ENCODE results near the gene MYO7A. TPM values are rescaled to one million over a fixed set of nuclear protein-coding genes. Genes with fewer than 3 reads are reported as not detected.

MYO7A gene
- total RNA-seq, 2 donors from 2014 or later: 10.4 to 12.9 TPM

GRCh38 chr11:77136784-77137420, 8.9 kb downstream of the MYO7A start:
- WGBS, 2 donors: 71 to 76% methylated on average over 12 of the region's 12 CpGs
- no peak for ATAC-seq
- Histone ChIP-seq H3K27me3 (no peaks in the 10 kb centered on the region), H3K4me1 (peaks cover 17% of the 10 kb centered on the region), H3K36me3 (replicated peaks in 1 of 2; ENCODE audit: insufficient read depth in 1 of 2, low read depth in 2 of 2) (no peaks in the 10 kb centered on the region), H3K27ac (no peak overlapping the region), H3K9me3 (no peaks in the 10 kb centered on the region), H3K4me3 (no peak overlapping the region)
- intact Hi-C loops (cut with DNase I): no loop called here
- DNase-seq: no peak
- no peak for TF ChIP-seq CTCF (IDR thresholded peaks at IDR 0.05)
- no peak for TF ChIP-seq POLR2A (IDR thresholded peaks at IDR 0.05)

GRCh38 chr11:77137421-77137820, 9.4 kb downstream of the MYO7A start:
- peaks cover 17% of the 10 kb centered on the region for H3K4me1 ChIP-seq
- H3K9me3 ChIP-seq: no peaks in the 10 kb centered on the region
- no peak overlapping the region for H3K4me3 ChIP-seq
- WGBS, 2 donors: 71 to 77% methylated on average over 7 to 11 of the region's 11 CpGs
- H3K27me3 ChIP-seq: no peaks in the 10 kb centered on the region
- ATAC-seq (no peak), DNase-seq (no peak)
- H3K36me3 ChIP-seq (replicated peaks in 1 of 2; ENCODE audit: insufficient read depth in 1 of 2, low read depth in 2 of 2): no peaks in the 10 kb centered on the region
- no peak overlapping the region for H3K27ac ChIP-seq
- TF ChIP-seq CTCF (IDR thresholded peaks at IDR 0.05) (no peak), POLR2A (IDR thresholded peaks at IDR 0.05) (no peak)
- intact Hi-C loops (cut with DNase I): no loop called here

- TF ChIP-seq CTCF (IDR thresholded peaks at IDR 0.05): no peak
- no peak for TF ChIP-seq POLR2A (IDR thresholded peaks at IDR 0.05)
- no peak for ATAC-seq
- H3K4me3 ChIP-seq: no peak overlapping the region
- no peak for DNase-seq
- H3K27ac ChIP-seq: no peak overlapping the region
- intact Hi-C loops (cut with DNase I): no loop called here
- 37 to 60% methylated on average over 15 to 33 of the region's 55 CpGs for WGBS, 2 donors
- H3K36me3 ChIP-seq (replicated peaks in 1 of 2; ENCODE audit: insufficient read depth in 1 of 2, low read depth in 2 of 2): no peaks in the 10 kb centered on the region
- peaks cover 17% of the 10 kb centered on the region for H3K4me1 ChIP-seq
- no peaks in the 10 kb centered on the region for H3K27me3 ChIP-seq
- no peaks in the 10 kb centered on the region for H3K9me3 ChIP-seq
These were observed 10.1 kb downstream of the MYO7A start for GRCh38 chr11:77138106-77138649.

GRCh38 chr11:77139201-77139600, 11.2 kb downstream of the MYO7A start:
- 91 to 94% methylated on average over 8 of the region's 8 CpGs for WGBS, 2 donors
- Histone ChIP-seq H3K4me3 (no peak overlapping the region), H3K9me3 (no peaks in the 10 kb centered on the region), H3K4me1 (peaks cover 17% of the 10 kb centered on the region), H3K27me3 (no peaks in the 10 kb centered on the region), H3K27ac (no peak overlapping the region), H3K36me3 (replicated peaks in 1 of 2; ENCODE audit: insufficient read depth in 1 of 2, low read depth in 2 of 2) (no peaks in the 10 kb centered on the region)
- intact Hi-C loops (cut with DNase I): no loop called here
- TF ChIP-seq POLR2A (IDR thresholded peaks at IDR 0.05): no peak
- no peak for TF ChIP-seq CTCF (IDR thresholded peaks at IDR 0.05)
- ATAC-seq (no peak), DNase-seq (no peak)

Measured in body of pancreas (tissue), 4 donors.